H1 (cell line): Measurements from ENCODE around the gene ABHD16B. TPM values are rescaled to one million over a fixed set of nuclear protein-coding genes. Genes with fewer than 3 reads are reported as not detected.

ENCODE experiments used
- CTCF ChIA-PET: fragments of 300-600 bp; sonication (Branson Sonifier 250); formaldehyde crosslinking; loops from one replicate; lab custom pipeline; 2021; ENCODE audit not compliant: partially characterized antibody; lab: Charles Lee
- POLR2A ChIA-PET: fragments of 300-600 bp; sonication (Branson Sonifier 250); formaldehyde crosslinking; loops from one replicate; lab custom pipeline; 2021; ENCODE audit warnings: inconsistent platforms; ENCODE audit not compliant: partially characterized antibody; lab: Charles Lee
- DNase-seq, 2 experiments: peaks; one replicate each; pipeline versions ENCODE4 v3.0.0 to v3.0.0-alpha.2; 2010 to 2022; ENCODE audit warnings: low spot score in 2 of 2, low read depth in 1 of 2, mixed read lengths in 1 of 2
- FAIRE-seq: peaks from 2 replicates; lab custom pipeline; 2011; peaks lifted over from hg19 to GRCh38; lab: Jason Lieb, UNC
- H2AFZ ChIP-seq: 2 replicates; pipeline ENCODE4 v1.8.1; 2012; ENCODE audit warnings: low read length, inconsistent platforms
- H2AK5ac ChIP-seq: 2 replicates; pipeline ENCODE4 v1.6.1; 2013; ENCODE audit warnings: low read depth, low read length
- H2BK120ac ChIP-seq: replicated peaks from 2 replicates; pipeline ENCODE3; 2013; ENCODE audit warnings: low read depth, low read length, inconsistent platforms
- H2BK12ac ChIP-seq: 2 replicates; pipeline ENCODE4 v1.6.1; 2013; ENCODE audit warnings: low read depth, low read length
- H2BK15ac ChIP-seq: 2 replicates; pipeline ENCODE4 v1.6.1; 2013; ENCODE audit warnings: low read length
- H2BK20ac ChIP-seq: 2 replicates; pipeline ENCODE4 v1.6.1; 2013; ENCODE audit warnings: low read length
- H2BK5ac ChIP-seq: 2 replicates; pipeline ENCODE4 v1.6.1; 2013; ENCODE audit warnings: low read depth, low read length
- H3K14ac ChIP-seq: 2 replicates; pipeline ENCODE4 v1.6.1; 2013; ENCODE audit warnings: inconsistent platforms; ENCODE audit not compliant: insufficient read length
- H3K18ac ChIP-seq: 2 replicates; pipeline ENCODE4 v1.6.1; 2013; ENCODE audit warnings: low read length; ENCODE audit errors: extremely low read depth
- H3K23ac ChIP-seq: 2 replicates; pipeline ENCODE4 v1.6.1; 2013; ENCODE audit warnings: inconsistent platforms; ENCODE audit not compliant: insufficient read length
- H3K23me2 ChIP-seq: 2 replicates; pipeline ENCODE4 v1.6.1; 2013; ENCODE audit warnings: low read depth, low read length
- H3K27ac ChIP-seq: 2 replicates; pipeline ENCODE4 v1.6.1; 2011; ENCODE audit warnings: low read depth, low read length, inconsistent platforms
- H3K27me3 ChIP-seq, 4 experiments: replicated peaks in 1 of 4; 1 replicate in 1 of 4; 2 replicates in 3 of 4; pipeline versions ENCODE4 v1.6.1 to v1.8.1; 2011 to 2013; ENCODE audit warnings: low read length in 3 of 4, mild to moderate bottlenecking in 3 of 4, inconsistent platforms in 2 of 4, mixed read lengths in 2 of 4, moderate library complexity in 1 of 4; ENCODE audit not compliant: control insufficient read depth in 3 of 4, insufficient read depth in 3 of 4; ENCODE audit errors: extremely low read depth in 1 of 4
- H3K36me3 ChIP-seq, 4 experiments: 2 replicates each; pipeline versions ENCODE4 v1.6.1 to v1.8.1; 2011 to 2013; ENCODE audit warnings: mild to moderate bottlenecking in 4 of 4, low read length in 3 of 4, moderate library complexity in 2 of 4, control low read depth in 1 of 4, inconsistent platforms in 1 of 4; ENCODE audit not compliant: insufficient read depth in 4 of 4, control insufficient read depth in 2 of 4
- H3K4ac ChIP-seq: replicated peaks from 2 replicates; pipeline ENCODE3; 2013; ENCODE audit warnings: low read length, low read depth, mixed read lengths, inconsistent platforms; ENCODE audit not compliant: insufficient read length
- H3K4me1 ChIP-seq, 4 experiments: replicated peaks in 1 of 4; 1 replicate in 1 of 4; 2 replicates in 3 of 4; pipeline versions ENCODE4 v1.6.1 to v1.8.1; 2011 to 2013; ENCODE audit warnings: low read length in 3 of 4, inconsistent platforms in 2 of 4, mixed read lengths in 1 of 4; ENCODE audit not compliant: insufficient read depth in 4 of 4, control insufficient read depth in 3 of 4
- H3K4me2 ChIP-seq, 2 experiments: 2 replicates each; pipeline versions ENCODE4 v1.6.1 to v1.8.1; 2011 to 2013; ENCODE audit warnings: low read depth in 2 of 2, low read length in 2 of 2, control low read depth in 1 of 2, inconsistent platforms in 1 of 2, mild to moderate bottlenecking in 1 of 2; ENCODE audit not compliant: insufficient read depth in 1 of 2
- H3K4me3 ChIP-seq, 4 experiments: fragments of 200-600, 300-600 bp in 1 of 4; sonication (generic), shearing (Covaris generic), sonication (Bioruptor Twin) in 1 of 4; 2 replicates each; pipeline versions ENCODE4 v1.5.1 to v1.8.1; 2011 to 2016; ENCODE audit warnings: low read length in 4 of 4, low read depth in 3 of 4, control low read depth in 2 of 4, inconsistent platforms in 2 of 4, mild to moderate bottlenecking in 2 of 4, mixed read lengths in 1 of 4, moderate library complexity in 1 of 4; ENCODE audit not compliant: insufficient read depth in 2 of 4; ENCODE audit errors: extremely low read depth in 1 of 4
- H3K56ac ChIP-seq: replicated peaks from 2 replicates; pipeline ENCODE3; 2013; ENCODE audit warnings: low read depth, mild to moderate bottlenecking, mixed read lengths, low read length, inconsistent platforms; ENCODE audit not compliant: insufficient read length
- H3K79me1 ChIP-seq: 2 replicates; pipeline ENCODE4 v1.6.1; 2013; ENCODE audit warnings: low read depth, low read length, control low read depth
- H3K79me2 ChIP-seq, 2 experiments: 2 replicates each; pipeline versions ENCODE4 v1.6.1 to v1.8.1; 2012 to 2013; ENCODE audit warnings: low read length in 2 of 2, mild to moderate bottlenecking in 2 of 2, inconsistent platforms in 1 of 2; ENCODE audit not compliant: insufficient read depth in 2 of 2, control insufficient read depth in 1 of 2
- H3K9ac ChIP-seq, 4 experiments: replicated peaks in 1 of 4; 1 replicate in 1 of 4; 2 replicates in 3 of 4; pipeline versions ENCODE4 v1.6.1 to v1.8.1; 2011 to 2013; ENCODE audit warnings: low read depth in 3 of 4, low read length in 3 of 4, control low read depth in 2 of 4, mild to moderate bottlenecking in 2 of 4, moderate library complexity in 2 of 4, inconsistent platforms in 1 of 4; ENCODE audit errors: extremely low read depth in 1 of 4
- H3K9me3 ChIP-seq, 2 experiments: 2 replicates each; pipeline versions ENCODE4 v1.6.1 to v1.8.1; 2012 to 2013; ENCODE audit warnings: mild to moderate bottlenecking in 2 of 2, moderate library complexity in 2 of 2, control low read depth in 1 of 2, inconsistent platforms in 1 of 2, low read depth in 1 of 2, low read length in 1 of 2, mixed read lengths in 1 of 2; ENCODE audit not compliant: insufficient read depth in 2 of 2
- H4K20me1 ChIP-seq, 2 experiments: replicated peaks in 1 of 2; 2 replicates each; pipeline versions ENCODE3 to v1.8.1; 2011 to 2013; ENCODE audit warnings: inconsistent platforms in 2 of 2, low read length in 2 of 2, mild to moderate bottlenecking in 1 of 2; ENCODE audit not compliant: insufficient read depth in 2 of 2, control insufficient read depth in 1 of 2
- H4K5ac ChIP-seq: 2 replicates; pipeline ENCODE4 v1.6.1; 2013; ENCODE audit warnings: low read length, low read depth, mixed read lengths, inconsistent platforms; ENCODE audit not compliant: insufficient read length
- H4K8ac ChIP-seq: 2 replicates; pipeline ENCODE4 v1.8.0; 2013; ENCODE audit warnings: mild to moderate bottlenecking, moderate library complexity, low read length, inconsistent platforms; ENCODE audit not compliant: insufficient read depth; ENCODE audit errors: extremely low read depth
- H4K91ac ChIP-seq: replicated peaks from 2 replicates; pipeline ENCODE3; 2013; ENCODE audit warnings: low read length, mixed read lengths, inconsistent platforms; ENCODE audit not compliant: insufficient read length
- BRCA1 ChIP-seq: IDR thresholded peaks from 2 replicates; pipeline ENCODE4 v1.6.1; 2012; ENCODE audit warnings: low read depth, low read length, improper control_type of control experiment
- CTBP2 ChIP-seq: IDR thresholded peaks from 2 replicates; pipeline ENCODE4 v1.7.0; 2011; ENCODE audit warnings: borderline replicate concordance, mild to moderate bottlenecking, moderate library complexity, mixed read lengths, low read length; ENCODE audit not compliant: insufficient read depth, insufficient read length
- EP300 ChIP-seq, 2 experiments: IDR thresholded peaks; 1 replicate in 1 of 2; 2 replicates in 1 of 2; pipeline ENCODE4 v1.6.1; 2011 to 2012; ENCODE audit warnings: low read depth in 2 of 2, low read length in 2 of 2, mild to moderate bottlenecking in 2 of 2, borderline replicate concordance in 1 of 2, inconsistent platforms in 1 of 2, moderate library complexity in 1 of 2
- EZH2 ChIP-seq: fragments of 200-600 bp; sonication (generic); IDR thresholded peaks from 2 replicates; pipeline ENCODE4 v1.7.1; 2012; ENCODE audit warnings: low read depth, mild to moderate bottlenecking, moderate library complexity, low read length, inconsistent platforms; ENCODE audit not compliant: severe bottlenecking
- HDAC6 ChIP-seq: IDR thresholded peaks from one replicate; pipeline ENCODE4 v1.7.1; 2012; ENCODE audit warnings: low read depth, mild to moderate bottlenecking, inconsistent platforms, low read length, moderate library complexity
- PHF8 ChIP-seq: fragments of 200-600 bp; sonication (generic); conservative IDR thresholded peaks from 2 replicates; pipeline ENCODE4 v1.7.1; 2012; ENCODE audit warnings: low read depth, mild to moderate bottlenecking, inconsistent platforms, low read length, moderate library complexity
- POLR2A ChIP-seq, 2 experiments: IDR thresholded peaks; 1 replicate in 1 of 2; 2 replicates in 1 of 2; pipeline ENCODE4 v1.6.1; 2011; ENCODE audit warnings: low read depth in 2 of 2, low read length in 2 of 2, mild to moderate bottlenecking in 2 of 2; ENCODE audit errors: control extremely low read depth in 1 of 2
- POLR2AphosphoS5 ChIP-seq: IDR thresholded peaks from 2 replicates; pipeline ENCODE4 v1.6.1; 2011; ENCODE audit warnings: low read depth, low read length
- SIN3A ChIP-seq, 2 experiments: IDR thresholded peaks in 1 of 2; conservative IDR thresholded peaks in 1 of 2; 2 replicates each; pipeline ENCODE4 v1.6.1; 2011 to 2012; ENCODE audit warnings: low read length in 2 of 2, improper control_type of control experiment in 1 of 2, low read depth in 1 of 2, mild to moderate bottlenecking in 1 of 2
- SIRT6 ChIP-seq: IDR thresholded peaks from one replicate; pipeline ENCODE4 v1.7.1; 2012; ENCODE audit warnings: low read length, inconsistent platforms
- TAF1 ChIP-seq: IDR thresholded peaks from 2 replicates; pipeline ENCODE4 v1.6.1; 2011; ENCODE audit warnings: mild to moderate bottlenecking, low read depth, low read length
- ZNF274 ChIP-seq: IDR thresholded peaks from 2 replicates; pipeline ENCODE4 v1.7.0; 2012; ENCODE audit warnings: low read length, borderline replicate concordance; ENCODE audit errors: extremely low read depth
- WGBS, 2 experiments: shearing (Covaris generic) in 1 of 2; methylation state at CpG; one replicate each; pipeline versions ENCODE4 v1.1.6 to v1.1.7; 2013 to 2015; ENCODE audit warnings: low lambda C conversion rate in 2 of 2, mixed read lengths in 2 of 2, inconsistent platforms in 1 of 2, low coverage in 1 of 2, missing lambda C conversion rate in 1 of 2; ENCODE audit not compliant: insufficient replicate concordance in 2 of 2, insufficient coverage in 1 of 2, insufficient read length in 1 of 2; ENCODE audit errors: extremely low coverage in 1 of 2, missing lambda C conversion rate in 1 of 2; 5-methylcytosine and 5-hydroxymethylcytosine counted together
- polyA plus RNA-seq, 7 experiments: library from polyadenylated mRNA; depleted of rRNA in 3 of 7; stranded (reverse) in 5 of 7; unstranded in 2 of 7; fragments of >200 nt in 5 of 7; fragments of 200-250 nt in 2 of 7; gene quantifications; 1 replicate in 5 of 7; 2 replicates in 1 of 7; 4 replicates in 1 of 7; pipeline versions ENCODE4 v1.2.1 to v1.2.3, GENCODE V29; 2011 to 2013; ENCODE audit warnings: missing spikeins in 2 of 7, mixed read lengths in 2 of 7
- total RNA-seq: library from RNA; stranded (reverse); fragmentation: NEBNext Ultra II Directional; extraction: Animal tissue kit (Norgen Biotek cat#: 25700); gene quantifications from 2 replicates; pipeline ENCODE4 v1.2.1, GENCODE V29; 2021

Gene ABHD16B
- total and polyA plus RNA-seq, 2 of the 8 experiments (the other 6 are each of a cell fraction or from before 2014, with no cell fraction given): not detected

DNA sequence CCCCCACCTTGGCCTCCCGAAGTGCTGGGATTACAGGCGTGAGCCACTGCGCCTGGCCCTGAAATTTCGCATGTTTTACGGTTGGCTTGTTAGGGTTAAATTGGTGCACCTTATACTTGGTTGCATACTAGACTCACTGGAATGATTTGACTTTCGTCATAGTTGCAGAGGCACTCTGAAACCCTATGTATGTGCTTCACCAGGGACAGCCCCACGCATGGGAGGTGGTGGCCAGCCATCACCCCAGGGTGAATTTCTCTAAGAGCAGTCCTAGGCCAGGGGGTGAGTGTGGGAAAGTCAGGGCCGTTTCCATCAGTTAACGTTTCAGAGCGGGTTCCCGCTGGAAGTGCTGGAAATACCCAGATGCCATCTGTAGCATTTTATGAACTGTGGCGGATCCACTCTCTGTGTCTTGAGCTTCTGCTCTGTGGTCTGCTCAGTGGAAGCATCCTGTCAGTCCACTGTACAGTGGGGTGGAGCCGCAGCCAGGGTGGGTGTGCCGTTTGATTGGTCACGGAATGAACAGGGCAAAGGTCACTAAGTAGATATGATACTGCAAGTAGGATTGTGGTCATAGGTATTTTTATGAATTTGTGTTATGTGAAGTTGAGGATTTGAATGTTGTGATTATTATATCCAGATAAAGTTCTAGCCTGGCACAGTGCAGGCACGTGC lies 46.8 kb downstream of the ABHD16B start:
- Histone ChIP-seq H3K18ac (no peak overlapping the region), H3K27me3 (no peaks in the 10 kb centered on the region), H3K4me2 (no peak overlapping the region), H3K4me1 (no peaks in the 10 kb centered on the region; a peak in 2 of 7 replicates), H3K4ac (no peak overlapping the region), H3K56ac (no peak overlapping the region), H3K9ac (no peak overlapping the region), H3K14ac (no peak overlapping the region), H3K36me3 (no peaks in the 10 kb centered on the region), H2BK20ac (no peak overlapping the region), H4K5ac (no peak overlapping the region), H3K9me3 (no peaks in the 10 kb centered on the region), H3K23ac (no peak overlapping the region), H4K20me1 (peaks cover 0 to 9% of the 10 kb centered on the region in 2 experiments), H2BK12ac (no peak overlapping the region), H3K23me2 (no peaks in the 10 kb centered on the region), H3K27ac (no peak overlapping the region), H2BK5ac (no peak overlapping the region), H4K91ac (no peak overlapping the region), H3K79me2 (peaks cover 0 to 39% of the 10 kb centered on the region in 2 experiments; a peak in 2 of 4 replicates), H4K8ac (no peak overlapping the region), H2BK15ac (no peak overlapping the region), H3K79me1 (peaks cover 10% of the 10 kb centered on the region), H2AK5ac (no peak overlapping the region), H2BK120ac (no peak overlapping the region), H3K4me3 (no peak overlapping the region), H2AFZ (no peak overlapping the region)
- POLR2A ChIA-PET: interaction anchor here (1.0 to 1.4 kb wide), 3 partner anchors 16 to 46 kb away, joined by 3 read pairs; no protein-coding TSS in a partner anchor
- DNase-seq: no peak
- TF ChIP-seq POLR2A (IDR thresholded peaks at IDR 0.05; ENCODE audit: control extremely low read depth in 1 of 2, low read depth in 2 of 2, low read length in 2 of 2) (no peak), SIN3A (conservative IDR thresholded peaks at IDR 0.05 in 1 of 2, IDR thresholded peaks at IDR 0.05 in 1 of 2; ENCODE audit: low read depth in 1 of 2, low read length in 2 of 2) (no peak), PHF8 (no peak), EZH2 (no peak), TAF1 (no peak), CTBP2 (no peak), BRCA1 (no peak), ZNF274 (no peak), SIRT6 (no peak), HDAC6 (no peak), EP300 (IDR thresholded peaks at IDR 0.05; ENCODE audit: borderline replicate concordance in 1 of 2, low read depth in 2 of 2, low read length in 2 of 2) (no peak), POLR2AphosphoS5 (no peak)
- CTCF ChIA-PET: interaction anchor here (1.0 to 6.0 kb wide), 7 partner anchors 13 to 132 kb away, joined by 3 to 34 read pairs (median 3); partner anchors contain the start of gene PRPF6
- no peak for FAIRE-seq
- WGBS, 2 experiments: 95% methylated on average over 16 of the region's 16 CpGs; no CpG with 5 or more reads in 1 of the 2 experiments
